HG03469 (cell line): Measurements from ENCODE around the gene NUDT4B.
"Not testable (repeated sequence)": the region's sequence is repeated elsewhere in the genome, so short reads cannot be mapped to it uniquely, and the experiment has no call there.

Source experiments
- ATAC-seq: cut with Tn5 transposase; IDR thresholded peaks from one replicate; pipeline ENCODE4 v1.9.1; 2021; ENCODE audit warnings: mild to moderate bottlenecking, moderate library complexity, moderate number of reproducible peaks; ENCODE audit not compliant: unreplicated experiment

NUDT4B gene

DNA sequence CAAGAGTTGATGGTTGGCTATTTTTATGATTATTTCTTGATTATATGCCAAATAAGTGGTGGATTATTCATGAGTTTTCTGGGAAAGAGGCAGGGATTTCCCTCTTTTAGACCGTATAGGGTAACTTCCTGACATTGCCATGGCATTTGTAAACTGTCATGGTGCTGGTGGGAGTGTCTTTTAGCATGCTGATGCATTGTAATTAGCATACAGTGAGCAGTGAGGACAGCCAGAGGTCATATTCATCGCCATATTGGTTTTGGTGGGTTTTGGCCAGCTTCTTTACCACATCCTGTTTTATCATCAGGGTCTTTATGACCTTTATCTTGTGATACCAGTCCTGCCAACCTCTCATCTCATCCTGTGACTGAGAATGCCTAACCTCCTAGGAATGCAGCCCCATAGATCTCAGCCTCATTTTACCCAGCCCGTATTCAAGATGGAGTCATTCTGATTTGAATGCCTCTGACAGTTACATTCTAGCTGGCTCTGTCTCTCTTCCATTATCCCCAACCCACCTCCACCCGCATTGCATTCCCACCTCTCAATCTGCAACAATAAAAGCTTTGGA lies 45.3 kb downstream of the NUDT4B start:
- not testable (repeated sequence) for ATAC-seq
